HCT116 (cell line): Measurements from ENCODE around the gene NRXN2. TPM values are rescaled to one million over a fixed set of nuclear protein-coding genes. Genes with fewer than 3 reads are reported as not detected.
A peak's percentile ranks its signal among the peaks of the same experiment; 100 is the strongest.

Source experiments
- ATAC-seq: fragments of 200-7000 bp; cut with Tn5 transposase; 2 replicates; pipeline ENCODE4 v1.9.1; 2020; ENCODE audit warnings: mild to moderate bottlenecking, moderate library complexity
- Bru-seq: library from RNA; stranded (reverse); fragments of 400-500 nt; gene quantifications from one replicate; lab custom pipeline; 2021; lab: Mats Ljungman, UMichigan
- BruChase-seq, 2 experiments: library from RNA; stranded (reverse); fragments of 400-500 nt; gene quantifications; one replicate each; lab custom pipeline; 2021; lab: Mats Ljungman, UMichigan
- BruUV-seq: library from RNA; stranded (reverse); fragments of 400-500 nt; replicated peaks from 2 replicates; lab custom pipeline; 2021; lab: Mats Ljungman, UMichigan
- CTCF ChIA-PET: fragments of 300-600 bp; sonication (Branson Sonifier 250); formaldehyde crosslinking; loops from one replicate; lab custom pipeline; 2021; ENCODE audit warnings: antibody characterized with exemption; lab: Charles Lee
- POLR2A ChIA-PET: fragments of 300-600, 350-600 bp; sonication (Branson Sonifier 250); formaldehyde crosslinking; loops from one replicate; lab custom pipeline; 2021; ENCODE audit warnings: antibody characterized with exemption; lab: Charles Lee
- RAD21 ChIA-PET, 2 experiments: fragments of 300-600 bp; sonication (Branson Sonifier 250); formaldehyde crosslinking; loops; one replicate each; lab custom pipeline; 2023; ENCODE audit warnings: low total read pairs in 2 of 2; ENCODE audit not compliant: uncharacterized antibody in 2 of 2, unreplicated experiment in 2 of 2, low non-redundant PET in 1 of 2; lab: Charles Lee
- DNase-seq: peaks from one replicate; pipeline ENCODE4 v3.0.0-alpha.2; 2010; ENCODE audit warnings: low read depth, low spot score
- H2AFZ ChIP-seq: fragments of 200-600 bp; shearing (Covaris generic), sonication (generic); 2 replicates; pipeline ENCODE4 v1.6.1; 2017; ENCODE audit warnings: low read depth, mixed run types, mixed read lengths, antibody characterized with exemption, low read length; ENCODE audit not compliant: poor library complexity, severe bottlenecking
- H3K27ac ChIP-seq: 2 replicates; pipeline ENCODE4 v1.5.1; 2012; ENCODE audit warnings: low read depth, low read length
- H3K27me3 ChIP-seq: fragments of 200-600 bp; sonication (generic); 2 replicates; pipeline ENCODE4 v1.6.1; 2016; ENCODE audit warnings: mixed run types, low read length, mixed read lengths; ENCODE audit not compliant: insufficient read depth
- H3K36me3 ChIP-seq, 2 experiments: fragments of 200-500 bp in 1 of 2; fragments of 200-600 bp in 1 of 2; sonication (Bioruptor generic) in 1 of 2; sonication (generic) in 1 of 2; 2 replicates each; pipeline versions ENCODE4 v1.5.1 to v1.6.1; 2014 to 2016; ENCODE audit warnings: low read length in 2 of 2, inconsistent platforms in 1 of 2, mixed read lengths in 1 of 2, mixed run types in 1 of 2; ENCODE audit not compliant: insufficient read depth in 2 of 2, control insufficient read depth in 1 of 2
- H3K4me1 ChIP-seq, 2 experiments: fragments of 200-600 bp in 1 of 2; sonication (generic) in 1 of 2; 2 replicates each; pipeline versions ENCODE4 v1.5.1 to v1.6.1; 2012 to 2017; ENCODE audit warnings: low read length in 2 of 2, inconsistent platforms in 1 of 2, mild to moderate bottlenecking in 1 of 2, mixed read lengths in 1 of 2, mixed run types in 1 of 2, moderate library complexity in 1 of 2; ENCODE audit not compliant: insufficient read depth in 2 of 2, control insufficient read depth in 1 of 2
- H3K4me2 ChIP-seq: fragments of 200-600 bp; sonication (generic); 2 replicates; pipeline ENCODE4 v1.6.1; 2017; ENCODE audit warnings: mixed run types, low read length, mixed read lengths
- H3K4me3 ChIP-seq, 2 experiments: fragments of 200-600 bp in 1 of 2; sonication (generic) in 1 of 2; replicated peaks in 1 of 2; 2 replicates each; pipeline ENCODE4 v1.5.1; 2011 to 2016; ENCODE audit warnings: low read length in 2 of 2, control low read depth in 1 of 2, low read depth in 1 of 2, mild to moderate bottlenecking in 1 of 2, mixed read lengths in 1 of 2, mixed run types in 1 of 2
- H3K79me2 ChIP-seq: fragments of 200-600 bp; sonication (generic); 2 replicates; pipeline ENCODE4 v1.6.1; 2017; ENCODE audit warnings: mild to moderate bottlenecking, mixed run types, low read length, moderate library complexity, mixed read lengths; ENCODE audit not compliant: insufficient read depth
- H3K9ac ChIP-seq: fragments of 200-600 bp; sonication (generic); 2 replicates; pipeline ENCODE4 v1.6.1; 2016; ENCODE audit warnings: low read length, mixed read lengths
- H3K9me2 ChIP-seq: fragments of 200-600 bp; sonication (generic), shearing (Covaris generic); 2 replicates; pipeline ENCODE4 v1.6.1; 2017; ENCODE audit warnings: mixed run types, mild to moderate bottlenecking, moderate library complexity; ENCODE audit not compliant: insufficient read depth
- H3K9me3 ChIP-seq, 2 experiments: fragments of 200-500 bp in 1 of 2; fragments of 200-600 bp in 1 of 2; sonication (Bioruptor generic) in 1 of 2; sonication (generic) in 1 of 2; 2 replicates each; pipeline ENCODE4 v1.6.1; 2014 to 2017; ENCODE audit warnings: low read length in 2 of 2, mixed read lengths in 2 of 2, inconsistent platforms in 1 of 2, low read depth in 1 of 2, mild to moderate bottlenecking in 1 of 2, mixed run types in 1 of 2, moderate library complexity in 1 of 2; ENCODE audit not compliant: control insufficient read depth in 1 of 2, insufficient read depth in 1 of 2
- H4K20me1 ChIP-seq: fragments of 200-600 bp; sonication (generic), shearing (Covaris generic); 2 replicates; pipeline ENCODE4 v1.6.1; 2017; ENCODE audit warnings: mixed run types, mild to moderate bottlenecking, moderate library complexity; ENCODE audit not compliant: insufficient read depth
- CEBPB ChIP-seq: IDR thresholded peaks from 2 replicates; pipeline ENCODE4 v1.6.1; 2012; ENCODE audit warnings: low read depth
- CTCF ChIP-seq, 3 experiments: fragments of 200-600 bp in 1 of 3; sonication (generic) in 1 of 3; IDR thresholded peaks in 2 of 3; conservative IDR thresholded peaks in 1 of 3; 2 replicates each; pipeline ENCODE4 v1.5.1; 2012 to 2017; ENCODE audit warnings: low read depth in 2 of 3, low read length in 2 of 3, antibody characterized with exemption in 1 of 3, borderline replicate concordance in 1 of 3, control low read depth in 1 of 3, mild to moderate bottlenecking in 1 of 3, mixed read lengths in 1 of 3, mixed run types in 1 of 3, moderate library complexity in 1 of 3; ENCODE audit not compliant: insufficient read depth in 1 of 3
- RAD21 ChIP-seq: IDR thresholded peaks from 2 replicates; pipeline ENCODE4 v1.6.1; 2012; ENCODE audit warnings: low read depth, mild to moderate bottlenecking
- SP1 ChIP-seq: IDR thresholded peaks from 2 replicates; pipeline ENCODE4 v1.6.1; 2012; ENCODE audit warnings: low read depth
- intact Hi-C: fragments of 100-400 bp; cut with micrococcal nuclease; formaldehyde crosslinking; loops from 2 replicates; pipeline ENCODE4 v1.10.0; 2022
- long read RNA-seq: library from polyadenylated mRNA; unstranded; transcript quantifications from one replicate; pipeline ENCODE4 v2.0.0, GENCODE V29; 2021; ENCODE audit not compliant: unreplicated experiment
- polyA plus RNA-seq: library from polyadenylated mRNA; unstranded; fragments of >200 nt; gene quantifications from 2 replicates; pipeline ENCODE4 v1.2.1, GENCODE V29; 2012; ENCODE audit warnings: missing spikeins
- total RNA-seq: library from RNA; stranded (reverse); gene quantifications from one replicate; pipeline ENCODE4 v1.2.1, GENCODE V29; 2021; ENCODE audit not compliant: unreplicated experiment

NRXN2 gene
- 1.5 TPM for total RNA-seq
- polyA plus RNA-seq: 0.73 and 1.7 TPM in 2 replicates
- percentile 18 among the genes with signal in this experiment for Bru-seq, nascent RNA
- BruChase-seq, experiment 1, labeled RNA remaining after a 6-hour chase: percentile 17 among the genes with signal in this experiment
- percentile 19 among the genes with signal in this experiment for BruChase-seq, experiment 2, labeled RNA remaining after a 2-hour chase
- long read RNA-seq: 0 reads

- peak; percentile 53 for DNase-seq
- H3K79me2 ChIP-seq: no peaks in the 10 kb centered on the region
- intact Hi-C loops: loop anchor here (1.0 to 5.0 kb wide), 3 partner anchors 35 to 366 kb away; partner anchors contain the start of gene RPS6KA4
- TF ChIP-seq SP1: peak; percentile 63; the same call in 1 of the 2 replicates
- TF ChIP-seq CTCF (IDR thresholded peaks at IDR 0.05 in 2 of 3, conservative IDR thresholded peaks at IDR 0.05 in 1 of 3; ENCODE audit: borderline replicate concordance in 1 of 3, insufficient read depth in 1 of 3, low read depth in 2 of 3, low read length in 2 of 3): peak; percentile 88 to 98 (median 96)
- peak; percentile 80 for TF ChIP-seq RAD21
- no peak for TF ChIP-seq CEBPB
- H3K9me3 ChIP-seq: no peaks in the 10 kb centered on the region
- CTCF ChIA-PET: no interaction called here
- H3K9ac ChIP-seq: peak within 1 kb of the TSS; percentile 49
- H3K27me3 ChIP-seq: 0 out of 2 replicates have a peak, but pooled peaks cover 6% of the 10 kb centered on the region
- no TSS peak for BruUV-seq
- peak within 1 kb of the TSS; percentile 37 to 58 for H3K4me3 ChIP-seq
- ATAC-seq: peak; percentile 99
- H4K20me1 ChIP-seq: no peaks in the 10 kb centered on the region
- POLR2A ChIA-PET: no interaction called here
- peaks cover 0 to 10% of the 10 kb centered on the region in 2 experiments; a peak in 1 of 4 replicates for H3K4me1 ChIP-seq
- no peaks in the 10 kb centered on the region for H3K36me3 ChIP-seq
- H3K4me2 ChIP-seq: peak within 1 kb of the TSS; percentile 92
- H2AFZ ChIP-seq: peak within 1 kb of the TSS; percentile 93
- H3K9me2 ChIP-seq: no peaks in the 10 kb centered on the region
- RAD21 ChIA-PET: no interaction called here
- no peak within 1 kb of the TSS; the same call in 1 of the 2 replicates for H3K27ac ChIP-seq
Measured at GRCh38 chr11:64723117-64723906, at the start of gene NRXN2. Gene NRXN2, minus strand, starts transcription at chr11:64723197. Its CDS starts 9,498 bp downstream, at chr11:64713699.
